HUES64 (cell line): Measurements from ENCODE around the gene LAMA4.
A peak's percentile ranks its signal among the peaks of the same experiment; 100 is the strongest.

Source experiments
- H3K27ac ChIP-seq: 2 replicates; pipeline ENCODE4 v1.7.0; 2013; ENCODE audit warnings: low read depth, low read length, inconsistent platforms
- H3K27me3 ChIP-seq: 2 replicates; pipeline ENCODE4 v1.6.1; 2013; ENCODE audit warnings: mild to moderate bottlenecking, low read length; ENCODE audit not compliant: insufficient read depth
- H3K36me3 ChIP-seq: 2 replicates; pipeline ENCODE4 v1.6.1; 2013; ENCODE audit warnings: mild to moderate bottlenecking, low read length; ENCODE audit not compliant: insufficient read depth
- H3K4me1 ChIP-seq: 2 replicates; pipeline ENCODE4 v1.6.1; 2013; ENCODE audit warnings: mild to moderate bottlenecking, low read length, moderate library complexity; ENCODE audit not compliant: insufficient read depth
- H3K4me3 ChIP-seq: 2 replicates; pipeline ENCODE4 v1.5.1; 2013; ENCODE audit warnings: mild to moderate bottlenecking, low read length, moderate library complexity
- H3K9ac ChIP-seq: 2 replicates; pipeline ENCODE4 v1.6.1; 2013; ENCODE audit warnings: mild to moderate bottlenecking, low read depth, low read length
- H3K9me3 ChIP-seq: 2 replicates; pipeline ENCODE4 v1.6.1; 2013; ENCODE audit warnings: low read depth, low read length; ENCODE audit not compliant: insufficient read depth
- WGBS: fragments of 150-250, 120-280 bp; methylation state at CpG from one replicate; pipeline ENCODE4 v1.1.7; 2013; ENCODE audit warnings: missing lambda C conversion rate; 5-methylcytosine and 5-hydroxymethylcytosine counted together

The LAMA4 gene

GRCh38 chr6:112270756-112271155, 16.4 kb upstream of the LAMA4 start:
- H3K4me3 ChIP-seq = no peak overlapping the region

GRCh38 chr6:112269979-112270566, 15.7 kb upstream of the LAMA4 start:
- Histone ChIP-seq H3K27me3 (no peaks in the 10 kb centered on the region), H3K27ac (no peak overlapping the region), H3K9me3 (no peaks in the 10 kb centered on the region), H3K4me3 (no peak overlapping the region), H3K36me3 (no peaks in the 10 kb centered on the region), H3K4me1 (no peaks in the 10 kb centered on the region), H3K9ac (no peak overlapping the region)
- 96% methylated on average over 3 of the region's 3 CpGs for WGBS

More at GRCh38 chr6:112270756-112271155, 16.4 kb upstream of the LAMA4 start:
- no peak overlapping the region for H3K9ac ChIP-seq
- no peaks in the 10 kb centered on the region for H3K4me1 ChIP-seq
- no peaks in the 10 kb centered on the region for H3K9me3 ChIP-seq
- no peaks in the 10 kb centered on the region for H3K36me3 ChIP-seq
- H3K27me3 ChIP-seq = no peaks in the 10 kb centered on the region
- 91% methylated on average over 1 of the region's 1 CpG for WGBS
- no peak overlapping the region for H3K27ac ChIP-seq

- Histone ChIP-seq H3K4me1 (no peaks in the 10 kb centered on the region), H3K4me3 (no peak overlapping the region)
- 84% methylated on average over 5 of the region's 5 CpGs for WGBS
Observed at GRCh38 chr6:112269114-112269513, 14.7 kb upstream of the LAMA4 start.

DNA sequence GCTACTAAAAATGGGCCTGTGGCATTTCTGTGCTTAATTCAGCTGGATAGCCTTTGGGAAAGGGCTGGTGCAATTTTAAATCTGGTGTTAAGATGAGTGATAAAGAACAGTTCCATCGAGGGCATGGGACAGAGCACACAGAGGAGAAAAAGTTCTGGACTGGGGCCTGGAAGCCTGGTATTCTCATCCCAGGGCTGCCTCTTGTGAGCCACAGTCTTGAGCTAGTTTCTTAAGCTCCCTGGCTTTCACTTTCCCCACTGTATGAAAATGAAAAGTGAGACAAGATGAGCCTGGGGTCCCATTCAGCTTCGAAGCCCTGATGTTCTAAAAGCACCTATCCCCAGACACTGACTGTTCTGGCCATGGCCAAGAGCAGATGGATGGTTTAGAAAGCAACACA, 14.3 kb upstream of the LAMA4 start:
- H3K27ac ChIP-seq = no peak overlapping the region
- no peaks in the 10 kb centered on the region for H3K9me3 ChIP-seq
- no peaks in the 10 kb centered on the region for H3K36me3 ChIP-seq
- H3K9ac ChIP-seq = no peak overlapping the region
- 88% methylated on average over 2 of the region's 2 CpGs for WGBS
- H3K27me3 ChIP-seq = no peaks in the 10 kb centered on the region
- H3K4me1 ChIP-seq = no peaks in the 10 kb centered on the region
- H3K4me3 ChIP-seq = no peak overlapping the region

More at GRCh38 chr6:112269114-112269513, 14.7 kb upstream of the LAMA4 start:
- Histone ChIP-seq H3K36me3 (no peaks in the 10 kb centered on the region), H3K9ac (no peak overlapping the region), H3K9me3 (no peaks in the 10 kb centered on the region), H3K27me3 (no peaks in the 10 kb centered on the region), H3K27ac (no peak overlapping the region)

DNA sequence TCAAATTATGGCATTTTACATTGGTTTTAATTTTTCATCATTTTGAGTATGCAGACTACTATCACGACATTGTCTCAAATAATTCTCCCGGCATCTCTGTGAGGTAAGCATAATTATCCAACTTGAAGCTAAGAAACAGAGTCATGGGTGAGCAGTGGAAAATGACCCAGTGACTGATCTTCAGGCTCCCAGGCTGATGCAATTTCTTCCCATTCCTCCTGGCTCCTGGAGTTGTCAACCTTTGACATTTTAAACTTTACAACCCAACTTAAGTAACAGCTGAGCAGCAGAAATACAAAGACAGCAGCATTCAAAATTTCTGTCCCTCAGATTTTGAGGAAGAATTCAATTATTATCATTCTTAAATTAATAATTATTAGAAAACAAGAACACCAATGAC, 13.7 kb upstream of the LAMA4 start:
- 100% methylated on average over 2 of the region's 2 CpGs for WGBS
- Histone ChIP-seq H3K9ac (no peak overlapping the region), H3K27me3 (no peaks in the 10 kb centered on the region), H3K9me3 (no peaks in the 10 kb centered on the region), H3K4me1 (no peaks in the 10 kb centered on the region), H3K27ac (no peak overlapping the region), H3K4me3 (no peak overlapping the region), H3K36me3 (no peaks in the 10 kb centered on the region)

- no peaks in the 10 kb centered on the region for H3K27me3 ChIP-seq
- H3K27ac ChIP-seq = no peak overlapping the region
- H3K9me3 ChIP-seq = no peaks in the 10 kb centered on the region
- H3K4me3 ChIP-seq = no peak overlapping the region
- H3K9ac ChIP-seq = no peak overlapping the region
- H3K36me3 ChIP-seq = no peaks in the 10 kb centered on the region
- H3K4me1 ChIP-seq = no peaks in the 10 kb centered on the region
- 92% methylated on average over 7 of the region's 7 CpGs for WGBS
Observed at GRCh38 chr6:112266331-112266730, 12.0 kb upstream of the LAMA4 start.

DNA sequence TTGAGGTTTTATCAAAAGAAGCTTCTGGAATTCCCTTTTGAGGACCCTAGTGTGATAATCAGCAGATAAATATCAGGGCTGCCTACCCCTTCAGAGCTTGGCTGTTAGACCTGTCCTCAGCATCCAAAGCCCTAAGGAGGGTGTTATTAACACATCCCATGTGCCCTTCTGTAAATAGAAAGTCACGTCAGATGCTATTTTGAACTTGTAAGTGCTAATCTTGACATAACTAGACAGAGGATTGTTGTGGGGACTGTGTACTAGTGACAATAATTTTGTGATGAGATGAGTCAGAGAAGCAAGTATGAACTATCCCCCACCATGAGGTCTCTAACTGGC, 4.9 kb upstream of the LAMA4 start:
- H3K9ac ChIP-seq = no peak overlapping the region
- no peaks in the 10 kb centered on the region for H3K9me3 ChIP-seq
- peaks cover 14% of the 10 kb centered on the region for H3K27me3 ChIP-seq
- WGBS = 100% methylated on average over 1 of the region's 1 CpG
- peaks cover 7% of the 10 kb centered on the region; the same call in 1 of the 2 replicates for H3K4me1 ChIP-seq
- H3K36me3 ChIP-seq = no peaks in the 10 kb centered on the region
- H3K4me3 ChIP-seq = no peak overlapping the region
- no peak overlapping the region for H3K27ac ChIP-seq

GRCh38 chr6:112258642-112259336, 4.4 kb upstream of the LAMA4 start:
- Histone ChIP-seq H3K4me3 (no peak overlapping the region), H3K27me3 (peaks cover 19% of the 10 kb centered on the region), H3K36me3 (no peaks in the 10 kb centered on the region), H3K9me3 (no peaks in the 10 kb centered on the region), H3K27ac (no peak overlapping the region), H3K4me1 (peaks cover 7% of the 10 kb centered on the region; the same call in 1 of the 2 replicates), H3K9ac (no peak overlapping the region)
- WGBS = 93% methylated on average over 11 of the region's 11 CpGs

DNA sequence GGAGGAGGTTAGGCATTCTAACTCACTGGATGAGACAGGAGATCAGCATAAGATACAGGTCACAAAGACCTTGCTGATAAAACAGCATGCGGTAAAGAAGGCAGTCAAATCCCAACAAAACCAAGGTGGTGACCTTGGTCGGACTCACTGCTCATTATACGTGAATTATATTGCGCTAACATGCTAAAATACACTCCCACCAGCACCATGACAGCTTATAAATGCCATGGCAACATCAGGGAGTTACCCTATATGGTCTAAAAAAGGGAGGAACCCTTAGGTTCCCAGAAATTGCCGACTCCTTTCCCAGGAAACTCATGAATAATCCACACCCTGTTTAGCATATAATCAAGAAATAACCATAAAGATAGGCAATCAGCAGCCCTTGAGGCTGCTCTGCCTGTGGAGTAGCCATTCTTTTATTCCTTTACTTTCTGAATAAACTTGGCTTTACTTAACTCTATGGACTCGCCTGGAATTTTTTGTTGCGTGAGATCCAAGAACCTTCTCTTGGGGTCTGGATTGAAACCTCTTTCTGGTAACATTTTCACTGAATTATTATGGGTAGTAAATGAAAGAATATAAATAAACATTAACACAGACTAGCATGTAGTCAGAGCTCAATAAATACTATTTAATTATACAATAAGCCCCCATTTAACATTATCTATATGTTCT, 3.0 kb upstream of the LAMA4 start:
- H3K36me3 ChIP-seq = no peaks in the 10 kb centered on the region
- H3K27me3 ChIP-seq = peaks cover 33% of the 10 kb centered on the region
- H3K4me3 ChIP-seq = no peak overlapping the region
- peaks cover 17% of the 10 kb centered on the region for H3K4me1 ChIP-seq
- no peak overlapping the region for H3K27ac ChIP-seq
- H3K9me3 ChIP-seq = no peaks in the 10 kb centered on the region
- WGBS = 89% methylated on average over 7 of the region's 7 CpGs
- H3K9ac ChIP-seq = no peak overlapping the region

- Histone ChIP-seq H3K27ac (no peak overlapping the region), H3K4me3 (peak overlapping the region; percentile 74), H3K36me3 (no peaks in the 10 kb centered on the region), H3K9me3 (no peaks in the 10 kb centered on the region), H3K27me3 (peaks cover 38% of the 10 kb centered on the region), H3K4me1 (peaks cover 17% of the 10 kb centered on the region), H3K9ac (no peak overlapping the region)
- WGBS = 73% methylated on average over 3 of the region's 3 CpGs
Observed at GRCh38 chr6:112254921-112255320, 554 bp upstream of the LAMA4 start.

- peaks cover 38% of the 10 kb centered on the region for H3K27me3 ChIP-seq
- peak overlapping the region; percentile 74 for H3K4me3 ChIP-seq
- no peaks in the 10 kb centered on the region for H3K36me3 ChIP-seq
- peaks cover 17% of the 10 kb centered on the region for H3K4me1 ChIP-seq
- 2% methylated on average over 8 of the region's 8 CpGs for WGBS
- no peaks in the 10 kb centered on the region for H3K9me3 ChIP-seq
- H3K27ac ChIP-seq = no peak overlapping the region
- peak overlapping the region; percentile 45; the same call in 1 of the 2 replicates for H3K9ac ChIP-seq
Observed at GRCh38 chr6:112253498-112253840, 898 bp downstream of the LAMA4 start.
